IMR-90 (cell line): ENCODE measurements around the gene VAT1L. TPM values are rescaled to one million over a fixed set of nuclear protein-coding genes. Genes with fewer than 3 reads are reported as not detected.

Source experiments
- ATAC-seq: fragments of 200-7000 bp; cut with Tn5 transposase; 2 replicates; pipeline ENCODE4 v1.9.1; 2020; ENCODE audit warnings: low read depth, mild to moderate bottlenecking, moderate library complexity
- BruUV-seq: library from RNA; stranded (reverse); fragments of 400-500 nt; replicated peaks from 2 replicates; lab custom pipeline; 2021; lab: Mats Ljungman, UMichigan
- CTCF ChIA-PET: fragments of 300-600 bp; formaldehyde crosslinking; extraction: SDS; loops from one replicate; lab custom pipeline; 2021; ENCODE audit warnings: antibody characterized with exemption; lab: Yijun Ruan, JAX
- POLR2A ChIA-PET: fragments of 300-600 bp; sonication (Branson Sonifier 250); formaldehyde crosslinking; loops from one replicate; lab custom pipeline; 2022; ENCODE audit warnings: antibody characterized with exemption; ENCODE audit not compliant: unreplicated experiment; lab: Charles Lee
- DNase-seq: peaks from one replicate; pipeline ENCODE4 v3.0.0; 2013
- H2AFZ ChIP-seq: replicated peaks from 2 replicates; pipeline ENCODE3; 2013; ENCODE audit warnings: low read length, mild to moderate bottlenecking; ENCODE audit not compliant: poor library complexity
- H2AK5ac ChIP-seq: 2 replicates; pipeline ENCODE4 v1.6.1; 2013; ENCODE audit warnings: low read depth, low read length, inconsistent platforms
- H2AK9ac ChIP-seq: replicated peaks from 2 replicates; pipeline ENCODE3; 2013; ENCODE audit warnings: mild to moderate bottlenecking, low read depth, low read length, moderate library complexity; ENCODE audit not compliant: poor library complexity
- H2BK120ac ChIP-seq: 2 replicates; pipeline ENCODE4 v1.6.1; 2013; ENCODE audit warnings: low read depth, low read length, inconsistent platforms
- H2BK15ac ChIP-seq: 3 replicates; pipeline ENCODE4 v1.6.1; 2013; ENCODE audit warnings: low read depth, low read length, inconsistent platforms
- H2BK20ac ChIP-seq: 2 replicates; pipeline ENCODE4 v1.6.1; 2013; ENCODE audit warnings: low read depth, mild to moderate bottlenecking, inconsistent platforms, low read length, moderate library complexity
- H2BK5ac ChIP-seq: 2 replicates; pipeline ENCODE4 v1.6.1; 2013; ENCODE audit warnings: mild to moderate bottlenecking, low read depth, low read length, inconsistent platforms; ENCODE audit not compliant: poor library complexity, severe bottlenecking
- H3K14ac ChIP-seq: replicated peaks from 2 replicates; pipeline ENCODE4 v1.6.1; 2013; ENCODE audit warnings: low read depth, low read length, inconsistent platforms
- H3K18ac ChIP-seq: 2 replicates; pipeline ENCODE4 v1.6.1; 2013; ENCODE audit warnings: low read depth, low read length, control low read depth
- H3K23ac ChIP-seq: 2 replicates; pipeline ENCODE4 v1.6.1; 2013; ENCODE audit warnings: low read depth, low read length, inconsistent platforms
- H3K27ac ChIP-seq: 2 replicates; pipeline ENCODE4 v1.5.1; 2013; ENCODE audit warnings: mild to moderate bottlenecking, control low read depth, low read length; ENCODE audit not compliant: insufficient read depth
- H3K27me3 ChIP-seq: 2 replicates; pipeline ENCODE4 v1.6.1; 2013; ENCODE audit warnings: low read length; ENCODE audit not compliant: control insufficient read depth, insufficient read depth
- H3K36me3 ChIP-seq: 2 replicates; pipeline ENCODE4 v1.6.1; 2013; ENCODE audit warnings: low read length, mixed read lengths; ENCODE audit not compliant: control insufficient read depth, insufficient read depth
- H3K4ac ChIP-seq: 2 replicates; pipeline ENCODE4 v1.6.1; 2013; ENCODE audit warnings: low read depth, low read length, inconsistent platforms
- H3K4me1 ChIP-seq: 2 replicates; pipeline ENCODE4 v1.6.1; 2013; ENCODE audit warnings: low read length, mixed read lengths; ENCODE audit not compliant: control insufficient read depth, insufficient read depth
- H3K4me2 ChIP-seq: 2 replicates; pipeline ENCODE4 v1.6.1; 2013; ENCODE audit warnings: low read depth, mild to moderate bottlenecking, control low read depth, low read length, moderate library complexity
- H3K4me3 ChIP-seq: 2 replicates; pipeline ENCODE4 v1.5.1; 2013; ENCODE audit warnings: low read depth, mild to moderate bottlenecking, control low read depth, low read length, moderate library complexity; ENCODE audit not compliant: insufficient read depth
- H3K56ac ChIP-seq: 2 replicates; pipeline ENCODE4 v1.6.1; 2013; ENCODE audit warnings: low read length, inconsistent platforms; ENCODE audit not compliant: insufficient read depth; ENCODE audit errors: extremely low read depth
- H3K79me1 ChIP-seq, 2 experiments: 2 replicates each; pipeline ENCODE4 v1.6.1; 2013; ENCODE audit warnings: low read length in 2 of 2, inconsistent platforms in 1 of 2, low read depth in 1 of 2
- H3K9ac ChIP-seq: 2 replicates; pipeline ENCODE4 v1.6.1; 2013; ENCODE audit warnings: low read depth, low read length, control low read depth
- H3K9me1 ChIP-seq: 2 replicates; pipeline ENCODE4 v1.6.1; 2013; ENCODE audit warnings: low read length, inconsistent platforms; ENCODE audit not compliant: insufficient read depth
- H3K9me3 ChIP-seq: 2 replicates; pipeline ENCODE4 v1.6.1; 2013; ENCODE audit warnings: low read length; ENCODE audit not compliant: control insufficient read depth, insufficient read depth
- H4K20me1 ChIP-seq: 2 replicates; pipeline ENCODE4 v1.6.1; 2013; ENCODE audit warnings: low read length, inconsistent platforms; ENCODE audit not compliant: insufficient read depth
- H4K5ac ChIP-seq: 2 replicates; pipeline ENCODE4 v1.6.1; 2013; ENCODE audit warnings: mild to moderate bottlenecking, low read depth, low read length, control low read depth
- H4K8ac ChIP-seq, 2 experiments: 2 replicates each; pipeline ENCODE4 v1.6.1; 2013; ENCODE audit warnings: low read depth in 2 of 2, low read length in 2 of 2, control low read depth in 1 of 2, inconsistent platforms in 1 of 2
- H4K91ac ChIP-seq: 2 replicates; pipeline ENCODE4 v1.6.1; 2013; ENCODE audit warnings: low read depth, low read length, inconsistent platforms; ENCODE audit not compliant: insufficient read depth
- CTCF ChIP-seq: conservative IDR thresholded peaks from 2 replicates; pipeline ENCODE4 v1.5.1; 2012; ENCODE audit warnings: mild to moderate bottlenecking, low read depth, low read length, improper control_type of control experiment
- ELK1 ChIP-seq: fragments of 150-350 bp; IDR thresholded peaks from 2 replicates; pipeline ENCODE4 v1.6.1; 2016; ENCODE audit warnings: low read depth, mild to moderate bottlenecking, low read length, moderate library complexity, borderline replicate concordance
- FOS ChIP-seq: fragments of 150-350 bp; IDR thresholded peaks from 2 replicates; pipeline ENCODE4 v1.6.1; 2016; ENCODE audit warnings: low read depth, low read length
- MXI1 ChIP-seq: IDR thresholded peaks from 2 replicates; pipeline ENCODE4 v1.6.1; 2012; ENCODE audit warnings: low read depth, mild to moderate bottlenecking, low read length, moderate library complexity, borderline replicate concordance
- POLR2A ChIP-seq: IDR thresholded peaks from 2 replicates; pipeline ENCODE4 v1.6.1; 2012; ENCODE audit warnings: mild to moderate bottlenecking, low read depth, low read length
- RAD21 ChIP-seq: IDR thresholded peaks from 2 replicates; pipeline ENCODE4 v1.6.1; 2012; ENCODE audit warnings: low read length, improper control_type of control experiment
- RFX5 ChIP-seq: IDR thresholded peaks from 2 replicates; pipeline ENCODE4 v1.8.0; 2012; ENCODE audit warnings: low read depth, mild to moderate bottlenecking, low read length, moderate library complexity
- SMC3 ChIP-seq: fragments of 150-350 bp; IDR thresholded peaks from 2 replicates; pipeline ENCODE4 v1.6.1; 2016; ENCODE audit warnings: low read depth, mild to moderate bottlenecking, antibody characterized with exemption, low read length, moderate library complexity
- WGBS, 2 experiments: methylation state at CpG; one replicate each; pipeline versions ENCODE4 v1.1.5 to v1.1.7; 2013; ENCODE audit warnings: missing lambda C conversion rate in 2 of 2; ENCODE audit not compliant: insufficient read length in 1 of 2; ENCODE audit errors: extremely low coverage in 2 of 2; 5-methylcytosine and 5-hydroxymethylcytosine counted together
- dilution Hi-C: fragments of 300-500 bp; cut with HindIII; formaldehyde crosslinking; loops from one replicate; pipeline ENCODE4 v1.14.3; 2018; ENCODE audit warnings: low sequenced_read_pairs; ENCODE audit not compliant: unreplicated experiment
- in situ Hi-C: fragments of 300-500 bp; cut with MboI; formaldehyde crosslinking; loops from 3 replicates; pipeline ENCODE4 v1.14.3; 2019; ENCODE audit warnings: low sequenced_read_pairs, inconsistent platforms, mixed read lengths
- intact Hi-C: fragments of 100-400 bp; cut with micrococcal nuclease; formaldehyde crosslinking; loops from 2 replicates; pipeline ENCODE4 v1.10.0; 2022
- polyA plus RNA-seq, 3 experiments: library from polyadenylated mRNA; depleted of rRNA; stranded (reverse); fragments of >200 nt; gene quantifications; 2 replicates each; pipeline ENCODE4 v1.2.3, GENCODE V29; 2012; ENCODE audit warnings: low replicate concordance in 1 of 3
- total RNA-seq: library from RNA; depleted of rRNA; stranded (reverse); fragments of >200 nt; gene quantifications from 2 replicates; pipeline ENCODE4 v1.2.3, GENCODE V29; 2012

Gene VAT1L
- total and polyA plus RNA-seq, 2 of the 4 experiments (the other 2 are of a cell fraction), result 15.4 to 18.5 TPM

DNA sequence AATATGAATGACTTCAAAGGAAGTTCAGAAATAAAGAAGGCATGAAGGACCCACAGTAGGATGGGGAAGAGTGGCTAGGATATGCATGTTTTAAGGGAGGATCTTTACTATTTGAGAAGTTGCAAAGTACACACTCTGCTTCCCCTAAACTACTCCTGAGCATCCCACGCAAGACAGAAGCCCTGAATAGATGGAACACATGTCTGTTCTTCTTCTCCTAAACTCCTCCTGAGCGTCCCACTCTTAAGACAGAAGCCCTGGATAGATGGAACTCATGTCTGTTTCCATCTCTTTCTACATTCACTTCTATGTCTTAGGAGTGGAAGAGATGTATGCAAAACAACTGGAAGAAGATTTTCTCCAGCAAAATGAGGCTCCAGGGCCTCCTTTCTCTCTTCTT is 88.4 kb downstream of the VAT1L start:
- H2AK5ac ChIP-seq, result peak overlapping the region; percentile 91; the same call in 1 of the 2 replicates
- BruUV-seq, result no TSS peak
- no peak overlapping the region for H2AFZ ChIP-seq
- H2AK9ac ChIP-seq, result no peak overlapping the region
- no peaks in the 10 kb centered on the region for H3K9me3 ChIP-seq
- peaks cover 3% of the 10 kb centered on the region; the same call in 1 of the 2 replicates for H3K9me1 ChIP-seq
- WGBS, 2 experiments, result no CpG with 5 or more reads among the region's 2 CpGs
- no peaks in the 10 kb centered on the region for H4K20me1 ChIP-seq
- no peak overlapping the region for H3K4me3 ChIP-seq
- H2BK120ac ChIP-seq, result peak overlapping the region; percentile 91
- H3K14ac ChIP-seq, result peak overlapping the region; percentile 90
- peak overlapping the region; percentile 82; the same call in 1 of the 2 replicates for H3K23ac ChIP-seq
- DNase-seq, result no peak
- no peak overlapping the region for H3K56ac ChIP-seq
- ATAC-seq, result no peak
- peak overlapping the region; percentile 87 for H3K4ac ChIP-seq
- H2BK20ac ChIP-seq, result peak overlapping the region; percentile 93
- H2BK15ac ChIP-seq, result peak overlapping the region; percentile 94; the same call in 2 of the 3 replicates
- ChIA-PET CTCF (no interaction called here), POLR2A (no interaction called here)
- no peak overlapping the region for H3K4me2 ChIP-seq
- H3K27me3 ChIP-seq, result no peaks in the 10 kb centered on the region
- no peak overlapping the region for H2BK5ac ChIP-seq
- peak overlapping the region; percentile 91; the same call in 1 of the 2 replicates for H3K18ac ChIP-seq
- TF ChIP-seq MXI1 (no peak), RFX5 (no peak), POLR2A (no peak), SMC3 (no peak), CTCF (no peak), ELK1 (no peak), FOS (no peak), RAD21 (no peak)
- intact Hi-C loops (no loop called here), dilution Hi-C loops (no loop called here), in situ Hi-C loops (no loop called here)
- no peaks in the 10 kb centered on the region for H3K36me3 ChIP-seq
- H4K8ac ChIP-seq, result peak overlapping the region in 1 of 2 experiments; percentile 56; a peak in 2 of 4 replicates
- no peak overlapping the region for H3K27ac ChIP-seq
- no peak overlapping the region for H3K9ac ChIP-seq
- peak overlapping the region; percentile 72; the same call in 1 of the 2 replicates for H4K5ac ChIP-seq
- H3K79me1 ChIP-seq, result no peaks in the 10 kb centered on the region
- H4K91ac ChIP-seq, result peak overlapping the region; percentile 39; the same call in 1 of the 2 replicates
- peaks cover 7% of the 10 kb centered on the region for H3K4me1 ChIP-seq
